CD4-positive, alpha-beta T cell treated with Interleukin-6 for 4 hours (primary cell): ENCODE results near the gene NOTCH2NLA.
"Not testable (repeated sequence)": the region's sequence is repeated elsewhere in the genome, so short reads cannot be mapped to it uniquely, and the experiment has no call there.

Source experiments
- DNase-seq: peaks from one replicate; pipeline ENCODE4 v3.0.0-alpha.2; 2020; ENCODE audit warnings: mixed read lengths

Gene NOTCH2NLA

GRCh38 chr1:146228710-146229477, at the start of gene NOTCH2NLA:
Gene NOTCH2NLA (minus strand): TSS chr1:146229021. CDS start chr1:146189337, 39,684 bp downstream.
- DNase-seq = peak; percentile 46

GRCh38 chr1:146278346-146278745, 49.5 kb upstream of the NOTCH2NLA start:
- not testable (repeated sequence) for DNase-seq

- DNase-seq = not testable (repeated sequence)
Measured at GRCh38 chr1:146277087-146277486, 48.3 kb upstream of the NOTCH2NLA start.

GRCh38 chr1:146274083-146274482, 45.3 kb upstream of the NOTCH2NLA start:
- DNase-seq = not testable (repeated sequence)

GRCh38 chr1:146273194-146273593, 44.4 kb upstream of the NOTCH2NLA start:
- not testable (repeated sequence) for DNase-seq

- not testable (repeated sequence) for DNase-seq
Measured at GRCh38 chr1:146272734-146273133, 43.9 kb upstream of the NOTCH2NLA start.

GRCh38 chr1:146271977-146272376, 43.2 kb upstream of the NOTCH2NLA start:
- not testable (repeated sequence) for DNase-seq

GRCh38 chr1:146270129-146270528, 41.3 kb upstream of the NOTCH2NLA start:
- not testable (repeated sequence) for DNase-seq

- not testable (repeated sequence) for DNase-seq
Measured at GRCh38 chr1:146266179-146266748, 37.4 kb upstream of the NOTCH2NLA start.

GRCh38 chr1:146264761-146265160, 35.9 kb upstream of the NOTCH2NLA start:
- not testable (repeated sequence) for DNase-seq

- not testable (repeated sequence) for DNase-seq
Measured at GRCh38 chr1:146260006-146260730, 31.3 kb upstream of the NOTCH2NLA start.

GRCh38 chr1:146257992-146258552, 29.3 kb upstream of the NOTCH2NLA start:
- DNase-seq = not testable (repeated sequence)

- not testable (repeated sequence) for DNase-seq
Measured at GRCh38 chr1:146254569-146255197, 25.9 kb upstream of the NOTCH2NLA start.

GRCh38 chr1:146253249-146253855, 24.5 kb upstream of the NOTCH2NLA start:
- not testable (repeated sequence) for DNase-seq

GRCh38 chr1:146251523-146251922, 22.7 kb upstream of the NOTCH2NLA start:
- DNase-seq = not testable (repeated sequence)

- DNase-seq = not testable (repeated sequence)
Measured at GRCh38 chr1:146248643-146249042, 19.8 kb upstream of the NOTCH2NLA start.

GRCh38 chr1:146236626-146237025, 7.8 kb upstream of the NOTCH2NLA start:
- not testable (repeated sequence) for DNase-seq

GRCh38 chr1:146236026-146236601, 7.3 kb upstream of the NOTCH2NLA start:
- not testable (repeated sequence) for DNase-seq

- DNase-seq = not testable (repeated sequence)
Measured at GRCh38 chr1:146228144-146228682, 608 bp downstream of the NOTCH2NLA start.

GRCh38 chr1:146174531-146174930, 54.3 kb downstream of the NOTCH2NLA start:
- not testable (repeated sequence) for DNase-seq

GRCh38 chr1:146167740-146168139, 61.1 kb downstream of the NOTCH2NLA start:
- not testable (repeated sequence) for DNase-seq
